Neutrophil (primary cell): Measurements from ENCODE around the gene CLIP2.
A peak's percentile ranks its signal among the peaks of the same experiment; 100 is the strongest.
"Not testable (repeated sequence)": the region's sequence is repeated elsewhere in the genome, so short reads cannot be mapped to it uniquely, and the experiment has no call there.

Source experiments
- H3K27ac ChIP-seq: fragments of 200-600 bp; sonication (generic); 2 replicates; pipeline ENCODE4 v1.5.1; 2016; ENCODE audit warnings: mild to moderate bottlenecking, moderate library complexity
- H3K27me3 ChIP-seq: fragments of 200-600 bp; sonication (generic); 2 replicates; pipeline ENCODE4 v1.6.0; 2016; ENCODE audit warnings: mild to moderate bottlenecking
- H3K36me3 ChIP-seq: fragments of 200-600 bp; sonication (generic); 2 replicates; pipeline ENCODE4 v1.5.1; 2017
- H3K4me1 ChIP-seq, 2 experiments: fragments of 200-600 bp in 1 of 2; sonication (generic) in 1 of 2; 1 replicate in 1 of 2; 2 replicates in 1 of 2; pipeline versions ENCODE4 v1.5.1 to v1.6.1; 2013 to 2016; ENCODE audit warnings: low read depth in 1 of 2, low read length in 1 of 2, mild to moderate bottlenecking in 1 of 2, moderate library complexity in 1 of 2; ENCODE audit not compliant: control insufficient read depth in 1 of 2, insufficient read depth in 1 of 2
- H3K4me3 ChIP-seq, 2 experiments: fragments of 200-600 bp in 1 of 2; sonication (generic) in 1 of 2; 1 replicate in 1 of 2; 2 replicates in 1 of 2; pipeline ENCODE4 v1.5.1; 2013 to 2016; ENCODE audit warnings: low read depth in 1 of 2, low read length in 1 of 2, mild to moderate bottlenecking in 1 of 2, moderate library complexity in 1 of 2
- H3K9me3 ChIP-seq: fragments of 200-600 bp; sonication (generic); 2 replicates; pipeline ENCODE4 v1.5.1; 2016
- CTCF ChIP-seq: fragments of 200-600 bp; sonication (generic); IDR thresholded peaks from 2 replicates; pipeline ENCODE4 v1.5.1; 2016; ENCODE audit warnings: antibody characterized with exemption

The CLIP2 gene

GRCh38 chr7:74289018-74289658 lies at the start of gene CLIP2:
CLIP2 (plus strand) TSS chr7:74289407; CDS start chr7:74317547, 28,140 bp downstream.
- Histone ChIP-seq H3K4me3 (peak within 1 kb of the TSS; percentile 56 to 70), H3K27me3 (peaks cover 68% of the 10 kb centered on the region), H3K4me1 (peaks cover 15 to 23% of the 10 kb centered on the region in 2 experiments), H3K9me3 (no peaks in the 10 kb centered on the region), H3K27ac (peak within 1 kb of the TSS; percentile 13), H3K36me3 (no peaks in the 10 kb centered on the region)
- TF ChIP-seq CTCF: no peak

- Histone ChIP-seq H3K9me3 (no peaks in the 10 kb centered on the region), H3K27ac (no peak overlapping the region), H3K36me3 (peaks cover 90% of the 10 kb centered on the region), H3K4me3 (no peak overlapping the region), H3K27me3 (no peaks in the 10 kb centered on the region), H3K4me1 (no peaks in the 10 kb centered on the region)
- no peak for TF ChIP-seq CTCF
These were observed 48.7 kb upstream of the CLIP2 start for GRCh38 chr7:74240482-74240881.

GRCh38 chr7:74242122-74242443 lies 47.1 kb upstream of the CLIP2 start:
- Histone ChIP-seq H3K4me3 (no peak overlapping the region), H3K27ac (no peak overlapping the region), H3K27me3 (no peaks in the 10 kb centered on the region), H3K4me1 (no peaks in the 10 kb centered on the region), H3K36me3 (peaks cover 79% of the 10 kb centered on the region), H3K9me3 (no peaks in the 10 kb centered on the region)
- TF ChIP-seq CTCF: no peak

GRCh38 chr7:74246497-74246896 lies 42.7 kb upstream of the CLIP2 start:
- Histone ChIP-seq H3K27ac (no peak overlapping the region), H3K36me3 (peaks cover 80% of the 10 kb centered on the region), H3K27me3 (no peaks in the 10 kb centered on the region), H3K4me3 (no peak overlapping the region), H3K9me3 (no peaks in the 10 kb centered on the region), H3K4me1 (no peaks in the 10 kb centered on the region)
- TF ChIP-seq CTCF: no peak

GRCh38 chr7:74248156-74248555 lies 41.1 kb upstream of the CLIP2 start:
- no peak overlapping the region for H3K27ac ChIP-seq
- no peak overlapping the region for H3K4me3 ChIP-seq
- no peaks in the 10 kb centered on the region for H3K9me3 ChIP-seq
- TF ChIP-seq CTCF: no peak
- H3K36me3 ChIP-seq: peaks cover 64% of the 10 kb centered on the region
- H3K4me1 ChIP-seq: peaks cover under 1 to 6% of the 10 kb centered on the region in 2 experiments
- H3K27me3 ChIP-seq: no peaks in the 10 kb centered on the region

GRCh38 chr7:74249058-74249457 lies 40.1 kb upstream of the CLIP2 start:
- H3K27me3 ChIP-seq, H3K9me3 ChIP-seq, H3K4me3 ChIP-seq, H3K27ac ChIP-seq: not testable (repeated sequence)
- Histone ChIP-seq H3K4me1 (peaks cover 10 to 15% of the 10 kb centered on the region in 2 experiments), H3K36me3 (peaks cover 60% of the 10 kb centered on the region)
